Muscle of back (tissue), 13 donors: Measurements from ENCODE around the gene ILK. TPM values are rescaled to one million over a fixed set of nuclear protein-coding genes. Genes with fewer than 3 reads are reported as not detected.

Experiments used
- DNase-seq, 3 donors: peaks; one replicate each; pipeline versions ENCODE4 v3.0.0 to v3.0.0-alpha.2; 2013
- long read RNA-seq, 9 donors: transcript quantifications; one replicate each; lab custom pipeline, GENCODE V29; 2026
- polyA plus RNA-seq, 10 donors: library from polyadenylated mRNA; unstranded; fragments of 120-200 nt; gene quantifications; one replicate each; pipeline ENCODE4 v1.2.1, GENCODE V29; 2013; ENCODE audit not compliant: insufficient read length in 10 of 10

ILK gene
- 100 to 1,000 TPM; 135 to 163 (median 147) TPM for polyA plus RNA-seq
- long read RNA-seq, donor 1, transcript ILK-203 (13 exons, 1,692 nt): major isoform, 27 of 49 reads
- long read RNA-seq, donor 1, transcript ILK-202 (12 exons, 2,074 nt): minor isoform, 7 of 49 reads
- long read RNA-seq, donor 1, transcript ILK-201 (13 exons, 1,802 nt): minor isoform, 12 of 49 reads
- long read RNA-seq, donor 1, partial matches to known transcripts: 0 of 49 reads
- long read RNA-seq, donor 1, other reads (novel, unspliced or antisense): 0 of 49 reads
- long read RNA-seq, donor 2, transcript ILK-202 (12 exons, 2,074 nt): minor isoform, 5 of 29 reads
- long read RNA-seq, donor 2, transcript ILK-201 (13 exons, 1,802 nt): minor isoform, 6 of 29 reads
- long read RNA-seq, donor 2, transcript ILK-203 (13 exons, 1,692 nt): major isoform, 16 of 29 reads
- long read RNA-seq, donor 2, partial matches to known transcripts: 0 of 29 reads
- long read RNA-seq, donor 2, other reads (novel, unspliced or antisense): 0 of 29 reads
- long read RNA-seq, donor 3: 0 reads
- long read RNA-seq, donor 4, transcript ILK-203 (13 exons, 1,692 nt): major isoform, 22 of 44 reads
- long read RNA-seq, donor 4, transcript ILK-201 (13 exons, 1,802 nt): minor isoform, 15 of 44 reads
- long read RNA-seq, donor 4, transcript ILK-202 (12 exons, 2,074 nt): minor isoform, 5 of 44 reads
- long read RNA-seq, donor 4, partial matches to known transcripts: 0 of 44 reads
- long read RNA-seq, donor 4, other reads (novel, unspliced or antisense): 0 of 44 reads
- long read RNA-seq, donor 5, transcript ILK-201 (13 exons, 1,802 nt): minor isoform, 10 of 73 reads
- long read RNA-seq, donor 5, transcript ILK-202 (12 exons, 2,074 nt): minor isoform, 5 of 73 reads
- long read RNA-seq, donor 5, transcript ILK-212 (12 exons, 1,617 nt): minor isoform, 6 of 73 reads
- long read RNA-seq, donor 5, transcript ILK-203 (13 exons, 1,692 nt): major isoform, 40 of 73 reads
- long read RNA-seq, donor 5, partial matches to known transcripts: 5 of 73 reads
- long read RNA-seq, donor 5, other reads (novel, unspliced or antisense): 6 of 73 reads
- long read RNA-seq, donor 6, transcript ILK-203 (13 exons, 1,692 nt): major isoform, 43 of 80 reads
- long read RNA-seq, donor 6, transcript ILK-201 (13 exons, 1,802 nt): minor isoform, 13 of 80 reads
- long read RNA-seq, donor 6, partial matches to known transcripts: 15 of 80 reads
- long read RNA-seq, donor 6, other reads (novel, unspliced or antisense): 5 of 80 reads
- long read RNA-seq, donor 7, transcript ILK-201 (13 exons, 1,802 nt): minor isoform, 8 of 34 reads
- long read RNA-seq, donor 7, transcript ILK-202 (12 exons, 2,074 nt): minor isoform, 5 of 34 reads
- long read RNA-seq, donor 7, transcript ILK-203 (13 exons, 1,692 nt): major isoform, 13 of 34 reads
- long read RNA-seq, donor 7, partial matches to known transcripts: 5 of 34 reads
- long read RNA-seq, donor 7, other reads (novel, unspliced or antisense): 0 of 34 reads
- long read RNA-seq, donor 8, transcript ILK-203 (13 exons, 1,692 nt): major isoform, 15 of 21 reads
- long read RNA-seq, donor 8, transcript ILK-201 (13 exons, 1,802 nt): minor isoform, 5 of 21 reads
- long read RNA-seq, donor 8, partial matches to known transcripts: 0 of 21 reads
- long read RNA-seq, donor 8, other reads (novel, unspliced or antisense): 0 of 21 reads
- long read RNA-seq, donor 9, partial matches to known transcripts: 0 of 5 reads
- long read RNA-seq, donor 9, other reads (novel, unspliced or antisense): 0 of 5 reads

- DNase-seq: peak; percentile 90 to 96 (median 92)
Measured at GRCh38 chr11:6603287-6604080, at the start of gene ILK, which contains the start of gene RRP8. Gene ILK (plus strand): TSS chr11:6603774. CDS start chr11:6604272, 498 bp downstream. Gene RRP8 (minus strand): TSS chr11:6603616. CDS start chr11:6603502, 114 bp downstream.

DNA sequence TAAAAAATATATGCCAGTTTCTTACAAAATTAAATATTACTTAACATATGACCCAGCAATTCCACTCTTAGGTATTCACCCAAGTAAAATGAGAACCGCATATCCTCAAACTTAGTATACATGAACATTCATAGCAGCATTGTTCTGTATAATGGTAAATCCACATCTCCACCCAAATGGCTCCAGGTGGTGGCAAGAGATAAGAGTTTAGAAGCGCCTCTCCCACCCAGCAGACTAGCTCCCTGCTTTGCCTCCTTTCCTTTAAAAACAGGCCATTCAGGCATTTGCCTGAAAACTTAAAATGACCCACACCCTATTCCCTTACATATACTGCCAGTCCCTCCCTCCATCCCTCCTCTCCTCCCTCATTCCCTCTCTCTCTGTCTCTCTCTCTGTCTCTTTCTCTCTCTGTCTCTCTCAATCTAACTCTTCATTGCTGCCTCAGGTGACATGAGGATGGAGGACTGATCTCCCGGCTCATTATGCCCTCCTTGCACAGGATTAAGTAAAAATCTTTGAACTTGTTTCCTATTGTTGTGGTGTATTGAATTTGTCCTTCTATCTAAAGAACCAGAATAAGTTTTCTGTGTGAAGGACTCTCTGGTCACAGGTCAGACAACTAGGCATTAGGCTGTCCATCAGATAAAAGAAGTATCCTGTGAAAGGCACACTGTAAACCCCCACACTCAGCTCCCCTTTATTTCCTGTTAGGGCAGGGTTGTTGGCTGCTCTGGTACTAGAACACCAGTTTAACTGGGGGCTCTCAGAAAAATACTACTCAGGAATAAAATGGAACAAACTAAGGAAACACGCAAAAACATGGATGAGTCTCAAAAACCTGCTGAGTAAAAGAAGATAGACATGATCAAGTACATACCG is 48.5 kb upstream of the ILK start:
- no peak for DNase-seq

- no peak for DNase-seq
Measured at GRCh38 chr11:6556139-6556949, 47.2 kb upstream of the ILK start.

DNA sequence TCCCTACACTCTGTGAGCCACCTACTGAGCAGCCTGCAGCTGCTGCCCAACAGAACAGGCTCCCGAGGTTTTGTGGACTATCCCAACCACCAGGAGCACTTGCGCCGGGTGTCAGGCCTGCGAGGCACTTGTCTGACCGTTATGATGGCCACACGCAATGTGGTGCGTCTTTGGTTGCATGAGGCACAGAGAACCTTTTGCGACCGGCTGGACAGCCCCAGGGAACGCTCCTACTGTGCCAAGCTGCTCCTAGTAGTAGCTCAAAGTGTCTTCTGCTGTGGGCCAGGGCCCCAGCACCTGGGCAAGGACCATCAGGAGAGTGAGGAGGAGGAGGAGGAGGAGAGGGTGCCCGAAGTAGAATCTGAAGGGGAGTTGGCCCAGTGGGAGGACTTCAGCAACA is 46.5 kb upstream of the ILK start:
- no peak for DNase-seq

- no peak for DNase-seq
Measured at GRCh38 chr11:6557761-6558674, 45.6 kb upstream of the ILK start.

- no peak for DNase-seq
Measured at GRCh38 chr11:6559369-6559768, 44.2 kb upstream of the ILK start.

DNA sequence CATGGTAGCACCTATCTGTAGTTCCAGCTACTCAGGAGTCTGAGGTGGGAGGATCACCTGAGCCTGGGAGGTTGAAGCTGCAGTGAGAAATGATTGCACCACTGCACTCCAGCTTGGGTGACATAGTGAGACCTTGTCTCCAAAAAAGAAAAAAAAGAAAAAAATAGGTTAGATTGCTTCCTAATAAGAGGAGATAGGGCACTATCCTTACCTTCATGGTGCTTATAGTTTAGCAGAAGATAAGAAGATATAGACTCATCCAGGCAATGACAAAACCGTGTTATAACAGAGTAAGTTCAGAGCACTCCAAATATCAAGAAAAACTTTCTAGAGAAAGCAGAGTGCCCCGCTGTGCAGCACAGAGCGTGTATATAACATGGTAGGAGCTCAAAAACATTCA is 42.3 kb upstream of the ILK start:
- no peak for DNase-seq

- no peak for DNase-seq
Measured at GRCh38 chr11:6563121-6563619, 40.4 kb upstream of the ILK start.

- DNase-seq: no peak
Measured at GRCh38 chr11:6563667-6564066, 39.9 kb upstream of the ILK start.

- no peak for DNase-seq
Measured at GRCh38 chr11:6565325-6565724, 38.2 kb upstream of the ILK start.

GRCh38 chr11:6565988-6566703 is 37.4 kb upstream of the ILK start:
- no peak for DNase-seq

DNA sequence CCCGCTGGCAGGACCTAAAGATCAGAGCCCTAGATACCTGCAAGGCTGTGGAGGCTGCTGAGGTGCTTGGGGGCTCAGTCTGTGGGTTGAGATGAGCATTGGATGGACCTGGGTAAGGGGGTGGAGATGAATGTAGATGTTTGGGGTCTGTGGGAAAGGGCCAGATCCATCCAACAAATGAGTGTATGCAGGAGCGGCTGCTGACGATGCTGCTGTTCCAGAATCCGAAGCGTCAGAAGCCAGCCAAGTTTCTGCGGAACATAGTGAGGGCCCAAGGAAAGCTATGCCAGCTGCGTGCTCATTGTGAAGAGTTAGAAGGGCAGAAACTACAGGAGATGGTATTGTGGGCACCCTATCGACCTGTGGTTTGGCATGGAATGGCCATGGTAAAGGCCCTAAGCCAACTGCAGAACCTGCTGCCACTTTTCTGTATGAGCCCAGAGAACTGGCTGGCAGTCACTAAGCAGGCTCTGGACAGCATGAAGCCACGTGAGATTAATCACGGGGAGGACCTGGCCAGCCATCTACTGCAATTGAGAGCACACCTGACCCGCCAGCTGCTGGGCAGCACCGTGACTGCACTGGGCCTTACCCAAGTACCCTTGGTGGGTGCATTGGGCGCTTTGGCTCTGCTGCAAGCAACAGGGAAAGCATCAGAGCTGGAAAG is 36.7 kb upstream of the ILK start:
- DNase-seq: no peak

- no peak for DNase-seq
Measured at GRCh38 chr11:6567371-6567745, 36.2 kb upstream of the ILK start.

DNA sequence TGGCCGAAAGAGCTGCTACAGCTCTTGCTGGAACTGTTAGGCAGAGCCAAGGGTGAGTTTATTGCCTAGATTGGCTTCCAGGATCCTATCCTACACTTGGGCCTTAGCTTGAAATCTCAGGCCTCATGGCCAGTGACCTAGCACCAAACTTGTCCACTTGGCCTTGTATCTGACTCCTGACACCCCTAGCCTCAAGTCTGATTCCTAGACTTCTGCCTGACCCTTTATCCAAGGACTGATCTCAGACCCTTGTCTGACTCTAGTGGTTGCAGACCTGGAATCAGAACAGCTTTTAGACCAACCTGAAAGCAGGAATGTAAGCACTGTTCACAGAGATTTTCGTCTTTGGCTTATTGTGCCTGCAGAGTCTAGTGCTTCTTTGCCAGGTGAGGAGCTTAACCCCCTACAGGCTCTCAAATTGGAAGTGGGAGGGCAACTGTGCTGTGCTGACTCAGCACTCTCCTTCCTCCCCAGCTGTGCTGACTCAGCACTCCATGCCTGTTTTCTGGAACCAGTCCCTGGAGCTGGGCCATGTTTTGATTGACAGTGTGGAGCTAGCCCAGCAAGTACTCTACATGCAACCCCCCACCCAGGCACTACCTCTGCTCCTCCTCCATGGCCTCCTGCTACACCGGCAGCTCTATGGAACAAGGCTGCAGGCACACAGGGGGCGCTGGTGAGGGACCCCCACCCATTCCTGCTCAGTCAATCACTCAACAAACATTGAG is 35.2 kb upstream of the ILK start:
- peak; percentile 67 to 80 (median 68) for DNase-seq

DNA sequence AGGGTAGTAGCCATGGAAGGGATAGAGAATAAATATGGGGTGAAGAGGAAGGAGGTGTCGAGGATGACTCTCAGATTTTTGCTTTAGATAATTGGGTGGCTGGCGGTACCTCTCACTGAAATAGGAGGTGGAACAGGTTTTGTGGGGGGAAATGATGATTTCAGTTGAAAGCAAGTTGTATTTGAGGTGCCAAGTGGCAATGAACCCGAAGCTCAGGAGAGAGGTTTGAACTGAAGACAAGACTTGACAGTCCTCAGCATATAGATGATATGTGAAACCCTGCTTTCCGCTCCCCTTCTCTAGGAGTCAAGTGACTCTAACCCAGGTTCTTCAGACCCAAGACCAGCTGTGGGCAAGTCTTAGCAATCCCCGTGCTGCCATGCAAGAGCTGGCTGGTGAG is 33.9 kb upstream of the ILK start:
- DNase-seq: no peak
